ENCODE data around the gene ATP2A2.

DNA sequence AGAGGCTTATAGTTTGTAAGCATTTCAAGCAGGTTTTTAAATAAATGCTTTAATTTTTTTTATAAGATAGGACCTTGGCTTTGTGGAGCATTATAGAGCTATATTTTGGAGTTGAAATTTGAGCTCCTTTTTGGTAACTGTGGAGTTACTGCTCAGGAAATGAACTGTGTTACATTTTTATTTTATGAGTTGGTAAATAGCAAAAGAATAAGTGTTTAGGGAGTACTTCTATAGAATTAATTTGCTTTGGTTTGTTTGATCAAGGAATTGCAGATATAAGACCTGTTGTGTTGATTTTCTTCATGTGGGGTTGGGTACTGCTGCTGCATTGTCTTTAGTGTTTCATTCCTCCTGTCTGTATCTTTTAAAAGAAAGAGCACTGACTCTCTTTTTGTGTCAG is 3.5 kb downstream of the ATP2A2 start:
- TF ChIP-seq BHLHE40 (IDR thresholded peaks at IDR 0.05; ENCODE audit: low read depth, low read length) = no peak
- no peak for TF ChIP-seq CEBPB (IDR thresholded peaks at IDR 0.05; ENCODE audit: low read depth, low read length)
- TF ChIP-seq SMC3 (IDR thresholded peaks at IDR 0.05; ENCODE audit: low read depth, low read length) = no peak
- TF ChIP-seq, protein P1, sequence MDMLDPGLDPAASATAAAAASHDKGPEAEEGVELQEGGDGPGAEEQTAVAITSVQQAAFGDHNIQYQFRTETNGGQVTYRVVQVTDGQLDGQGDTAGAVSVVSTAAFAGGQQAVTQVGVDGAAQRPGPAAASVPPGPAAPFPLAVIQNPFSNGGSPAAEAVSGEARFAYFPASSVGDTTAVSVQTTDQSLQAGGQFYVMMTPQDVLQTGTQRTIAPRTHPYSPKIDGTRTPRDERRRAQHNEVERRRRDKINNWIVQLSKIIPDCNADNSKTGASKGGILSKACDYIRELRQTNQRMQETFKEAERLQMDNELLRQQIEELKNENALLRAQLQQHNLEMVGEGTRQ (IDR thresholded peaks at IDR 0.05; ENCODE audit: low read depth, low read length) = no peak
- TF ChIP-seq RFX5 (IDR thresholded peaks at IDR 0.05; ENCODE audit: low read depth, low read length) = no peak
- TF ChIP-seq, protein P2, sequence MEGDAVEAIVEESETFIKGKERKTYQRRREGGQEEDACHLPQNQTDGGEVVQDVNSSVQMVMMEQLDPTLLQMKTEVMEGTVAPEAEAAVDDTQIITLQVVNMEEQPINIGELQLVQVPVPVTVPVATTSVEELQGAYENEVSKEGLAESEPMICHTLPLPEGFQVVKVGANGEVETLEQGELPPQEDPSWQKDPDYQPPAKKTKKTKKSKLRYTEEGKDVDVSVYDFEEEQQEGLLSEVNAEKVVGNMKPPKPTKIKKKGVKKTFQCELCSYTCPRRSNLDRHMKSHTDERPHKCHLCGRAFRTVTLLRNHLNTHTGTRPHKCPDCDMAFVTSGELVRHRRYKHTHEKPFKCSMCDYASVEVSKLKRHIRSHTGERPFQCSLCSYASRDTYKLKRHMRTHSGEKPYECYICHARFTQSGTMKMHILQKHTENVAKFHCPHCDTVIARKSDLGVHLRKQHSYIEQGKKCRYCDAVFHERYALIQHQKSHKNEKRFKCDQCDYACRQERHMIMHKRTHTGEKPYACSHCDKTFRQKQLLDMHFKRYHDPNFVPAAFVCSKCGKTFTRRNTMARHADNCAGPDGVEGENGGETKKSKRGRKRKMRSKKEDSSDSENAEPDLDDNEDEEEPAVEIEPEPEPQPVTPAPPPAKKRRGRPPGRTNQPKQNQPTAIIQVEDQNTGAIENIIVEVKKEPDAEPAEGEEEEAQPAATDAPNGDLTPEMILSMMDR (conservative IDR thresholded peaks at IDR 0.05; ENCODE audit: low read depth, low read length) = no peak
